B cell (primary cell): Measurements from ENCODE around the gene BHLHE41. TPM values are rescaled to one million over a fixed set of nuclear protein-coding genes. Genes with fewer than 3 reads are reported as not detected.
A peak's percentile ranks its signal among the peaks of the same experiment; 100 is the strongest.

Source experiments
- ATAC-seq: fragments of 200-7000 bp; cut with Tn5 transposase; one replicate; pipeline ENCODE4 v1.10.0; 2021; ENCODE audit warnings: low read depth, mild to moderate bottlenecking, moderate number of reproducible peaks, moderate library complexity
- CTCF ChIA-PET: fragments of 350-600 bp; sonication (Branson Sonifier 250); formaldehyde crosslinking; loops from one replicate; lab custom pipeline; 2021; ENCODE audit warnings: antibody characterized with exemption, inconsistent platforms; lab: Charles Lee
- POLR2A ChIA-PET: fragments of 350-600 bp; sonication (Branson Sonifier 250); formaldehyde crosslinking; loops from one replicate; lab custom pipeline; 2021; ENCODE audit warnings: antibody characterized with exemption; lab: Charles Lee
- DNase-seq: peaks from one replicate; pipeline ENCODE4 v3.0.0; 2013
- H2AFZ ChIP-seq: 2 replicates; pipeline ENCODE4 v1.6.1; 2012; ENCODE audit warnings: mild to moderate bottlenecking, low read depth, low read length; ENCODE audit not compliant: insufficient read depth, poor library complexity, severe bottlenecking
- H3K27ac ChIP-seq, 2 donors: 1 replicate in 1 of 2; 2 replicates in 1 of 2; pipeline ENCODE4 v1.5.1; 2012 to 2013; ENCODE audit warnings: low read length in 2 of 2, mild to moderate bottlenecking in 2 of 2, moderate library complexity in 1 of 2
- H3K27me3 ChIP-seq, 4 experiments: fragments of 200-600 bp in 1 of 4; sonication (generic) in 1 of 4; replicated peaks in 1 of 4; 1 replicate in 2 of 4; 2 replicates in 2 of 4; pipeline versions ENCODE4 v1.6.1 to v1.7.0; 2013 to 2016; ENCODE audit warnings: low read length in 3 of 4, mild to moderate bottlenecking in 2 of 4, mixed read lengths in 1 of 4, moderate library complexity in 1 of 4; ENCODE audit not compliant: insufficient read depth in 4 of 4, control insufficient read depth in 3 of 4; ENCODE audit errors: control extremely low read depth in 1 of 4
- H3K36me3 ChIP-seq, 2 experiments: replicated peaks in 1 of 2; 1 replicate in 1 of 2; 2 replicates in 1 of 2; pipeline versions ENCODE4 v1.6.1 to v1.7.1; 2013; ENCODE audit warnings: low read length in 1 of 2; ENCODE audit not compliant: insufficient read depth in 2 of 2, control insufficient read depth in 1 of 2; ENCODE audit errors: control extremely low read depth in 1 of 2, extremely low read depth in 1 of 2
- H3K4me1 ChIP-seq, 2 donors: fragments of 200-600 bp in 1 of 2; sonication (generic) in 1 of 2; 1 replicate in 1 of 2; 2 replicates in 1 of 2; pipeline versions ENCODE4 v1.5.1 to v1.6.1; 2013 to 2017; ENCODE audit warnings: low read length in 2 of 2; ENCODE audit not compliant: control insufficient read depth in 2 of 2, insufficient read depth in 2 of 2
- H3K4me2 ChIP-seq: replicated peaks from 2 replicates; pipeline ENCODE3; 2012; ENCODE audit warnings: mild to moderate bottlenecking, low read depth, low read length; ENCODE audit not compliant: poor library complexity, severe bottlenecking
- H3K4me3 ChIP-seq, 5 experiments: fragments of 200-600 bp in 1 of 5; sonication (generic) in 1 of 5; 1 replicate in 3 of 5; 2 replicates in 2 of 5; pipeline versions ENCODE4 v1.5.1 to v1.7.0; 2011 to 2016; ENCODE audit warnings: low read length in 4 of 5, mild to moderate bottlenecking in 4 of 5, low read depth in 2 of 5, control low read depth in 1 of 5, moderate library complexity in 1 of 5; ENCODE audit not compliant: insufficient read depth in 1 of 5; ENCODE audit errors: control extremely low read depth in 1 of 5, extremely low read depth in 1 of 5
- H3K79me2 ChIP-seq: fragments of 200-600 bp; sonication (generic); one replicate; pipeline ENCODE4 v1.6.0; 2016; ENCODE audit warnings: low read length; ENCODE audit not compliant: control insufficient read depth, insufficient read depth
- H3K9ac ChIP-seq: fragments of 200-600 bp; sonication (generic); 2 replicates; pipeline ENCODE4 v1.6.1; 2017; ENCODE audit warnings: mild to moderate bottlenecking, low read length, moderate library complexity
- H3K9me3 ChIP-seq, 3 donors: one replicate each; pipeline versions ENCODE4 v1.6.1 to v1.7.1; 2013; ENCODE audit warnings: low read length in 2 of 3; ENCODE audit not compliant: control insufficient read depth in 2 of 3, insufficient read depth in 1 of 3; ENCODE audit errors: control extremely low read depth in 1 of 3
- H4K20me1 ChIP-seq: 2 replicates; pipeline ENCODE4 v1.6.0; 2012; ENCODE audit warnings: mild to moderate bottlenecking, low read length; ENCODE audit not compliant: insufficient read depth, control insufficient read depth, poor library complexity, severe bottlenecking
- H3K27ac Mint-ChIP-seq: one replicate; pipeline ENCODE4 v1.8.0; 2021; ENCODE audit warnings: mixed read lengths
- H3K27me3 Mint-ChIP-seq: one replicate; pipeline ENCODE4 v1.8.0; 2021; ENCODE audit warnings: mixed read lengths
- H3K4me1 Mint-ChIP-seq: one replicate; pipeline ENCODE4 v1.8.0; 2021; ENCODE audit warnings: mixed read lengths
- H3K4me3 Mint-ChIP-seq: one replicate; pipeline ENCODE4 v1.8.0; 2021; ENCODE audit warnings: mixed read lengths
- H3K9me3 Mint-ChIP-seq: one replicate; pipeline ENCODE4 v1.8.0; 2022; ENCODE audit warnings: mixed read lengths; ENCODE audit not compliant: insufficient read depth
- CTCF ChIP-seq: fragments of 200-600 bp; IDR thresholded peaks from one replicate; pipeline ENCODE4 v1.8.0; 2022; ENCODE audit warnings: antibody characterized with exemption, mild to moderate bottlenecking
- EZH2 ChIP-seq: IDR thresholded peaks from 2 replicates; pipeline ENCODE4 v1.6.1; 2012; ENCODE audit warnings: borderline replicate concordance, low read depth, mild to moderate bottlenecking, moderate library complexity, low read length; ENCODE audit not compliant: insufficient read depth, poor library complexity, severe bottlenecking
- WGBS: methylation state at CpG from one replicate; pipeline ENCODE4 v1.1.5; 2013; ENCODE audit warnings: missing lambda C conversion rate; ENCODE audit not compliant: insufficient coverage; 5-methylcytosine and 5-hydroxymethylcytosine counted together
- intact Hi-C: fragments of 100-400 bp; cut with micrococcal nuclease; formaldehyde crosslinking; loops from one replicate; pipeline ENCODE4 v1.10.0; 2022
- polyA plus RNA-seq: library from polyadenylated mRNA; depleted of rRNA; stranded (reverse); fragments of >200 nt; gene quantifications from 2 replicates; pipeline ENCODE4 v1.2.3, GENCODE V29; 2012
- total RNA-seq, 2 donors: library from RNA; stranded (reverse); fragments of 120-200 nt in 1 of 2; gene quantifications; 1 replicate in 1 of 2; 2 replicates in 1 of 2; pipeline versions ENCODE4 v1.2.3 to v1.2.4, GENCODE V29; 2013 to 2022

The BHLHE41 gene
- total and polyA plus RNA-seq, 2 donors (not counting 1 experiment from before 2014, with no cell fraction given), result 12.0 to 57.2 TPM

- intact Hi-C loops, result no loop called here
- Histone ChIP-seq H3K27ac (no peak overlapping the region), H3K9me3 (peaks cover 0 to 3% (median 0%) of the 10 kb centered on the region in 3 donors), H3K79me2 (peaks cover 5% of the 10 kb centered on the region), H3K4me3 (peak overlapping the region in 2 of 5 experiments; percentile 12 to 30), H2AFZ (no peak overlapping the region), H3K36me3 (no peaks in the 10 kb centered on the region), H3K9ac (peak overlapping the region; percentile 11), H3K27me3 (no peaks in the 10 kb centered on the region), H3K4me1 (peaks cover 35 to 54% of the 10 kb centered on the region in 2 donors), H4K20me1 (no peaks in the 10 kb centered on the region), H3K4me2 (peak overlapping the region; percentile 68)
- peak overlapping the region; percentile 11 for H3K27ac Mint-ChIP-seq
- CTCF ChIA-PET, result interaction anchor here (1.2 to 1.6 kb wide), 2 partner anchors 21 to 26 kb away, joined by 3 read pairs; no protein-coding TSS in a partner anchor
- POLR2A ChIA-PET, result interaction anchor here (1.3 kb wide), 1 partner anchor 25 kb away, joined by 3 read pairs; no protein-coding TSS in a partner anchor
- H3K9me3 Mint-ChIP-seq, result no peaks in the 10 kb centered on the region
- peaks cover 4% of the 10 kb centered on the region for H3K27me3 Mint-ChIP-seq
- ATAC-seq (no peak), DNase-seq (peak; percentile 83)
- TF ChIP-seq EZH2, result no peak
- no peak for TF ChIP-seq CTCF
- peaks cover 63% of the 10 kb centered on the region for H3K4me1 Mint-ChIP-seq
- WGBS, result no CpG with 5 or more reads among the region's 3 CpGs
- peak overlapping the region; percentile 58 for H3K4me3 Mint-ChIP-seq
These were observed 5.9 kb upstream of the BHLHE41 start for GRCh38 chr12:26130728-26131127.

GRCh38 chr12:26128168-26128567 is 3.3 kb upstream of the BHLHE41 start:
- ATAC-seq, result no peak
- no peak overlapping the region for H3K27ac Mint-ChIP-seq
- no peak overlapping the region for H3K4me3 ChIP-seq
- no peaks in the 10 kb centered on the region for H3K9me3 Mint-ChIP-seq
- peaks cover 0 to 9% (median 0%) of the 10 kb centered on the region in 4 experiments for H3K27me3 ChIP-seq
- no peak overlapping the region for H3K9ac ChIP-seq
- H3K27ac ChIP-seq, result no peak overlapping the region
- CTCF ChIA-PET, result interaction anchor here (0.9 to 2.6 kb wide), 13 partner anchors 8 to 523 kb away, joined by 3 to 30 read pairs (median 4); no protein-coding TSS in a partner anchor
- H2AFZ ChIP-seq, result no peak overlapping the region
- no peak for DNase-seq
- H3K4me3 Mint-ChIP-seq, result no peak overlapping the region
- TF ChIP-seq EZH2 (no peak), CTCF (no peak)
- intact Hi-C loops, result no loop called here
- H4K20me1 ChIP-seq, result no peaks in the 10 kb centered on the region
- H3K4me2 ChIP-seq, result no peak overlapping the region
- peaks cover 48 to 51% of the 10 kb centered on the region in 2 donors for H3K4me1 ChIP-seq
- POLR2A ChIA-PET, result interaction anchor here (0.6 to 1.2 kb wide), 3 partner anchors 19 to 29 kb away, joined by 3 to 7 read pairs (median 3); no protein-coding TSS in a partner anchor
- H3K4me1 Mint-ChIP-seq, result peaks cover 63% of the 10 kb centered on the region
- H3K27me3 Mint-ChIP-seq, result peaks cover 4% of the 10 kb centered on the region
- no peaks in the 10 kb centered on the region for H3K36me3 ChIP-seq
- H3K79me2 ChIP-seq, result peaks cover 5% of the 10 kb centered on the region
- H3K9me3 ChIP-seq, result peaks cover 0 to 3% (median 0%) of the 10 kb centered on the region in 3 donors
